Lung microvascular endothelial cell (primary cell): ENCODE data around the gene HGS. TPM values are rescaled to one million over a fixed set of nuclear protein-coding genes. Genes with fewer than 3 reads are reported as not detected.

ENCODE experiments used
- DNase-seq, 2 donors: peaks; one replicate each; pipeline versions ENCODE4 v3.0.0 to v3.0.0-alpha.2; 2010; ENCODE audit warnings: low read depth in 2 of 2
- total RNA-seq: library from RNA; depleted of rRNA; stranded (reverse); fragments of >200 nt; gene quantifications from 2 replicates; pipeline ENCODE4 v1.2.1, GENCODE V29; 2014

The HGS gene
- 43.2 and 45.2 TPM in 2 replicates for total RNA-seq

- DNase-seq = peak; percentile 99
Observed at GRCh38 chr17:81683584-81684441, at the start of gene HGS, which contains the start of gene ARL16. TSS of gene HGS (plus strand) at chr17:81684011. CDS start at chr17:81684067, 56 bp downstream. TSS of gene ARL16 (minus strand) at chr17:81683797. CDS start at chr17:81683753, 44 bp downstream.

- no peak for DNase-seq
Observed at GRCh38 chr17:81635431-81635830, 48.4 kb upstream of the HGS start.

- no peak for DNase-seq
Observed at GRCh38 chr17:81635973-81636504, 47.8 kb upstream of the HGS start.

GRCh38 chr17:81636505-81637288 is 47.1 kb upstream of the HGS start, which contains the start of the genes NPLOC4 and TSPAN10:
TSS of gene NPLOC4 (minus strand) at chr17:81637112. CDS start at chr17:81636930, 182 bp downstream.
TSS of gene TSPAN10 (plus strand) at chr17:81637196. CDS start at chr17:81642413, 5,217 bp downstream.
- DNase-seq = peak; percentile 84 to 89

- DNase-seq = no peak
Observed at GRCh38 chr17:81638683-81639082, 45.1 kb upstream of the HGS start.

- no peak for DNase-seq
Observed at GRCh38 chr17:81640011-81640410, 43.8 kb upstream of the HGS start.

GRCh38 chr17:81641825-81642489 is 41.9 kb upstream of the HGS start:
- no peak for DNase-seq

- no peak for DNase-seq
Observed at GRCh38 chr17:81644496-81644895, 39.3 kb upstream of the HGS start.

- DNase-seq = no peak
Observed at GRCh38 chr17:81644976-81645952, 38.5 kb upstream of the HGS start.

GRCh38 chr17:81646869-81647600 is 36.8 kb upstream of the HGS start:
- DNase-seq = no peak

- no peak for DNase-seq
Observed at GRCh38 chr17:81647640-81648012, 36.2 kb upstream of the HGS start.

GRCh38 chr17:81648013-81648706 is 35.7 kb upstream of the HGS start:
- no peak for DNase-seq

GRCh38 chr17:81648707-81649085 is 35.1 kb upstream of the HGS start:
- DNase-seq = no peak

- no peak for DNase-seq
Observed at GRCh38 chr17:81650951-81651350, 32.9 kb upstream of the HGS start.

GRCh38 chr17:81651692-81652091 is 32.1 kb upstream of the HGS start:
- DNase-seq = peak in 1 of 2 donors; percentile 44

GRCh38 chr17:81652906-81653771 is 30.7 kb upstream of the HGS start:
- peak in 1 of 2 donors; percentile 26 for DNase-seq

- DNase-seq = no peak
Observed at GRCh38 chr17:81655378-81656117, 28.3 kb upstream of the HGS start.
